Natural killer cell (primary cell): ENCODE results near the gene ADGRB3. TPM values are rescaled to one million over a fixed set of nuclear protein-coding genes. Genes with fewer than 3 reads are reported as not detected.

Experiments
- ATAC-seq, 3 donors: fragments of 150-1000 bp in 2 of 3; fragments of 200-7000 bp in 1 of 3; cut with Tn5 transposase; 1 replicate in 1 of 3; 2 replicates in 2 of 3; pipeline ENCODE4 v1.10.0; 2021; ENCODE audit warnings: mild to moderate bottlenecking in 2 of 3, moderate library complexity in 2 of 3
- DNase-seq, 2 donors: peaks; one replicate each; pipeline versions ENCODE4 v3.0.0 to v3.0.0-alpha.2; 2013 to 2021; ENCODE audit warnings: mixed read lengths in 1 of 2
- H3K27ac ChIP-seq: one replicate; pipeline ENCODE4 v1.5.1; 2013; ENCODE audit warnings: mild to moderate bottlenecking, low read length
- H3K27me3 ChIP-seq: one replicate; pipeline ENCODE4 v1.6.1; 2013; ENCODE audit warnings: low read length; ENCODE audit not compliant: control insufficient read depth, insufficient read depth
- H3K36me3 ChIP-seq: one replicate; pipeline ENCODE4 v1.6.1; 2013; ENCODE audit warnings: low read length; ENCODE audit not compliant: control insufficient read depth, insufficient read depth
- H3K4me1 ChIP-seq: one replicate; pipeline ENCODE4 v1.6.1; 2013; ENCODE audit warnings: low read length; ENCODE audit not compliant: control insufficient read depth, insufficient read depth
- H3K4me3 ChIP-seq: one replicate; pipeline ENCODE4 v1.5.1; 2013; ENCODE audit warnings: low read length
- H3K9me3 ChIP-seq: one replicate; pipeline ENCODE4 v1.6.1; 2013; ENCODE audit warnings: low read length; ENCODE audit not compliant: control insufficient read depth, insufficient read depth
- H3K27ac Mint-ChIP-seq, 2 donors: one replicate each; pipeline ENCODE4 v1.8.0; 2022; ENCODE audit warnings: mild to moderate bottlenecking in 2 of 2, mixed read lengths in 2 of 2, moderate library complexity in 1 of 2
- H3K27me3 Mint-ChIP-seq, 2 donors: one replicate each; pipeline ENCODE4 v1.8.0; 2022; ENCODE audit warnings: low read depth in 2 of 2, mixed read lengths in 2 of 2
- H3K36me3 Mint-ChIP-seq: one replicate; pipeline ENCODE4 v1.8.0; 2022; ENCODE audit warnings: mixed read lengths
- H3K4me1 Mint-ChIP-seq, 2 donors: one replicate each; pipeline ENCODE4 v1.8.0; 2022; ENCODE audit warnings: mixed read lengths in 2 of 2
- H3K4me3 Mint-ChIP-seq: one replicate; pipeline ENCODE4 v1.8.0; 2022; ENCODE audit warnings: mild to moderate bottlenecking, moderate library complexity, mixed read lengths
- H3K9me3 Mint-ChIP-seq, 2 donors: one replicate each; pipeline ENCODE4 v1.8.0; 2022; ENCODE audit warnings: mixed read lengths in 2 of 2
- CTCF ChIP-seq: fragments of 200-600 bp; IDR thresholded peaks from one replicate; pipeline ENCODE4 v1.8.0; 2022; ENCODE audit warnings: antibody characterized with exemption
- WGBS: methylation state at CpG from one replicate; pipeline ENCODE4 v1.1.7; 2013; ENCODE audit warnings: missing lambda C conversion rate; ENCODE audit not compliant: insufficient coverage; 5-methylcytosine and 5-hydroxymethylcytosine counted together
- intact Hi-C: fragments of 100-400 bp; cut with micrococcal nuclease; formaldehyde crosslinking; loops from one replicate; pipeline ENCODE4 v1.14.2; 2022
- total RNA-seq, 4 donors: library from RNA; stranded (reverse); fragments of 120-200 nt in 1 of 4; gene quantifications; one replicate each; pipeline versions ENCODE4 v1.2.3 to v1.2.4, GENCODE V29; 2013 to 2022

ADGRB3 gene
- total RNA-seq, 3 donors from 2014 or later (not counting 1 experiment from before 2014, with no cell fraction given) = not detected

GRCh38 chr6:68756454-68757375 is 121.6 kb downstream of the ADGRB3 start:
- no peak overlapping the region for H3K27ac Mint-ChIP-seq
- H3K4me3 ChIP-seq = no peak overlapping the region
- no peak for ATAC-seq

GRCh38 chr6:68757821-68758220 is 122.7 kb downstream of the ADGRB3 start:
- Mint-ChIP-seq H3K27me3 (no peaks in the 10 kb centered on the region), H3K4me1 (no peaks in the 10 kb centered on the region), H3K36me3 (peaks cover 5% of the 10 kb centered on the region), H3K4me3 (no peak overlapping the region), H3K9me3 (peaks cover 11 to 21% of the 10 kb centered on the region in 2 donors), H3K27ac (no peak overlapping the region)
- Histone ChIP-seq H3K4me1 (no peaks in the 10 kb centered on the region), H3K27ac (no peak overlapping the region), H3K36me3 (no peaks in the 10 kb centered on the region), H3K27me3 (no peaks in the 10 kb centered on the region), H3K9me3 (no peaks in the 10 kb centered on the region), H3K4me3 (no peak overlapping the region)
- intact Hi-C loops = no loop called here
- TF ChIP-seq CTCF = no peak
- no peak for ATAC-seq
- no peak for DNase-seq
- 40% methylated on average over 1 of the region's 1 CpG for WGBS

More at GRCh38 chr6:68756454-68757375, 121.6 kb downstream of the ADGRB3 start:
- Histone ChIP-seq H3K36me3 (no peaks in the 10 kb centered on the region), H3K27ac (no peak overlapping the region), H3K27me3 (no peaks in the 10 kb centered on the region), H3K4me1 (no peaks in the 10 kb centered on the region), H3K9me3 (no peaks in the 10 kb centered on the region)
- H3K27me3 Mint-ChIP-seq = no peaks in the 10 kb centered on the region
- peaks cover 4% of the 10 kb centered on the region for H3K36me3 Mint-ChIP-seq
- intact Hi-C loops = no loop called here
- no peaks in the 10 kb centered on the region for H3K4me1 Mint-ChIP-seq
- no peak for TF ChIP-seq CTCF
- no peak overlapping the region for H3K4me3 Mint-ChIP-seq
- H3K9me3 Mint-ChIP-seq = peaks cover 13 to 22% of the 10 kb centered on the region in 2 donors
- no peak for DNase-seq
- WGBS = 25% methylated on average over 4 of the region's 5 CpGs

- peaks cover 8 to 15% of the 10 kb centered on the region in 2 donors for H3K9me3 Mint-ChIP-seq
- intact Hi-C loops = no loop called here
- no peaks in the 10 kb centered on the region for H3K27me3 ChIP-seq
- H3K27ac ChIP-seq = no peak overlapping the region
- TF ChIP-seq CTCF = no peak
- no peaks in the 10 kb centered on the region for H3K4me1 Mint-ChIP-seq
- no peak overlapping the region for H3K4me3 ChIP-seq
- no peak for ATAC-seq
- no peaks in the 10 kb centered on the region for H3K4me1 ChIP-seq
- DNase-seq = no peak
- no peaks in the 10 kb centered on the region for H3K27me3 Mint-ChIP-seq
- H3K27ac Mint-ChIP-seq = no peak overlapping the region
- no peaks in the 10 kb centered on the region for H3K36me3 ChIP-seq
- no peak overlapping the region for H3K4me3 Mint-ChIP-seq
- peaks cover 5% of the 10 kb centered on the region for H3K36me3 Mint-ChIP-seq
- no peaks in the 10 kb centered on the region for H3K9me3 ChIP-seq
Observed at GRCh38 chr6:68758559-68758958, 123.5 kb downstream of the ADGRB3 start.
